Nephron (organoid): ENCODE measurements around the gene FLT3LG.

Experiments used
- H3K27ac Mint-ChIP-seq, 3 experiments: 2 replicates each; pipeline ENCODE4 v1.8.0; 2020; ENCODE audit warnings: mixed read lengths in 3 of 3, mild to moderate bottlenecking in 2 of 3, moderate library complexity in 1 of 3
- H3K27me3 Mint-ChIP-seq: 2 replicates; pipeline ENCODE4 v1.8.0; 2021; ENCODE audit warnings: low read depth, mild to moderate bottlenecking, moderate library complexity, mixed read lengths
- H3K36me3 Mint-ChIP-seq: 2 replicates; pipeline ENCODE4 v1.8.0; 2020; ENCODE audit warnings: low read depth, mixed read lengths
- H3K4me1 Mint-ChIP-seq: 2 replicates; pipeline ENCODE4 v1.8.0; 2020; ENCODE audit warnings: mixed read lengths
- H3K4me3 Mint-ChIP-seq, 3 experiments: 2 replicates each; pipeline ENCODE4 v1.8.0; 2020; ENCODE audit warnings: mild to moderate bottlenecking in 3 of 3, mixed read lengths in 3 of 3, moderate library complexity in 2 of 3
- H3K9me3 Mint-ChIP-seq: 2 replicates; pipeline ENCODE4 v1.8.0; 2020; ENCODE audit warnings: mixed read lengths
- CTCF ChIP-seq, 3 experiments: fragments of 200-600 bp; sonication (generic); IDR thresholded peaks; one replicate each; pipeline ENCODE4 v1.5.0; 2021; ENCODE audit warnings: antibody characterized with exemption in 3 of 3; ENCODE audit not compliant: unreplicated experiment in 3 of 3

Gene FLT3LG

GRCh38 chr19:49502866-49503581 lies 29.0 kb downstream of the FLT3LG start:
- H3K27me3 Mint-ChIP-seq, result peaks cover 7% of the 10 kb centered on the region
- H3K9me3 Mint-ChIP-seq, result no peaks in the 10 kb centered on the region
- H3K4me3 Mint-ChIP-seq, result peak overlapping the region in 1 of 3 experiments; percentile 30
- peak; percentile 62 to 75 (median 70) for TF ChIP-seq CTCF (IDR thresholded peaks at IDR 0.05; ENCODE audit: unreplicated experiment in 3 of 3)
- peaks cover 19% of the 10 kb centered on the region for H3K4me1 Mint-ChIP-seq
- peaks cover 10% of the 10 kb centered on the region for H3K36me3 Mint-ChIP-seq
- peak overlapping the region; percentile 78 to 92 (median 87) for H3K27ac Mint-ChIP-seq

- TF ChIP-seq CTCF (IDR thresholded peaks at IDR 0.05; ENCODE audit: unreplicated experiment in 3 of 3), result no peak
- Mint-ChIP-seq H3K27ac (peak overlapping the region; percentile 78 to 92 (median 87)), H3K4me1 (peaks cover 19% of the 10 kb centered on the region), H3K9me3 (no peaks in the 10 kb centered on the region), H3K27me3 (peaks cover 7% of the 10 kb centered on the region), H3K36me3 (peaks cover 7% of the 10 kb centered on the region), H3K4me3 (no peak overlapping the region)
These were observed 29.6 kb downstream of the FLT3LG start for GRCh38 chr19:49503582-49503962.

- peak; percentile 39 to 62 (median 47) for TF ChIP-seq CTCF (IDR thresholded peaks at IDR 0.05; ENCODE audit: unreplicated experiment in 3 of 3)
- peak overlapping the region in 1 of 3 experiments; percentile 80 for H3K27ac Mint-ChIP-seq
- H3K36me3 Mint-ChIP-seq, result no peaks in the 10 kb centered on the region
- H3K4me3 Mint-ChIP-seq, result no peak overlapping the region
- H3K27me3 Mint-ChIP-seq, result peaks cover 7% of the 10 kb centered on the region
- H3K9me3 Mint-ChIP-seq, result no peaks in the 10 kb centered on the region
- H3K4me1 Mint-ChIP-seq, result peaks cover 14% of the 10 kb centered on the region
These were observed 32.6 kb downstream of the FLT3LG start for GRCh38 chr19:49506575-49507105.

- H3K27me3 Mint-ChIP-seq, result peaks cover 7% of the 10 kb centered on the region
- TF ChIP-seq CTCF (IDR thresholded peaks at IDR 0.05; ENCODE audit: unreplicated experiment in 3 of 3), result no peak
- H3K27ac Mint-ChIP-seq, result peak overlapping the region in 2 of 3 experiments; percentile 24 to 46
- H3K36me3 Mint-ChIP-seq, result no peaks in the 10 kb centered on the region
- peak overlapping the region in 1 of 3 experiments; percentile 17 for H3K4me3 Mint-ChIP-seq
- no peaks in the 10 kb centered on the region for H3K9me3 Mint-ChIP-seq
- peaks cover 20% of the 10 kb centered on the region for H3K4me1 Mint-ChIP-seq
These were observed 33.9 kb downstream of the FLT3LG start for GRCh38 chr19:49507803-49508494.

GRCh38 chr19:49512970-49513745 lies 39.1 kb downstream of the FLT3LG start:
- H3K9me3 Mint-ChIP-seq, result no peaks in the 10 kb centered on the region
- H3K27me3 Mint-ChIP-seq, result no peaks in the 10 kb centered on the region
- peak overlapping the region; percentile 97 to 99 (median 98) for H3K27ac Mint-ChIP-seq
- H3K4me3 Mint-ChIP-seq, result peak overlapping the region; percentile 93 to 96 (median 95)
- peaks cover 18% of the 10 kb centered on the region for H3K36me3 Mint-ChIP-seq
- H3K4me1 Mint-ChIP-seq, result peaks cover 20% of the 10 kb centered on the region
- no peak for TF ChIP-seq CTCF (IDR thresholded peaks at IDR 0.05; ENCODE audit: unreplicated experiment in 3 of 3)
